Measurements from ENCODE around the gene SLC1A4.

GRCh38 chr2:64987001-64987955, 1.9 kb upstream of the SLC1A4 start:
- no peak for TF ChIP-seq CTCF (IDR thresholded peaks at IDR 0.05)
- TF ChIP-seq POLR2A (IDR thresholded peaks at IDR 0.05), result no peak

Data from testis (tissue), 2 donors.